Loucy (cell line): ENCODE data around the gene BCAS4.

Experiments
- EZH2phosphoT487 ChIP-seq: fragments of 200-600 bp; IDR thresholded peaks from 2 replicates; pipeline ENCODE4 v1.6.1; 2018; ENCODE audit warnings: antibody characterized with exemption, mild to moderate bottlenecking, moderate library complexity, borderline replicate concordance
- TF ChIP-seq, protein P1 (sequence below): fragments of 200-600 bp; sonication (generic); conservative IDR thresholded peaks from 2 replicates; pipeline ENCODE4 v1.5.1; 2014; ENCODE audit warnings: mild to moderate bottlenecking, antibody characterized with exemption, low read length

DNA sequence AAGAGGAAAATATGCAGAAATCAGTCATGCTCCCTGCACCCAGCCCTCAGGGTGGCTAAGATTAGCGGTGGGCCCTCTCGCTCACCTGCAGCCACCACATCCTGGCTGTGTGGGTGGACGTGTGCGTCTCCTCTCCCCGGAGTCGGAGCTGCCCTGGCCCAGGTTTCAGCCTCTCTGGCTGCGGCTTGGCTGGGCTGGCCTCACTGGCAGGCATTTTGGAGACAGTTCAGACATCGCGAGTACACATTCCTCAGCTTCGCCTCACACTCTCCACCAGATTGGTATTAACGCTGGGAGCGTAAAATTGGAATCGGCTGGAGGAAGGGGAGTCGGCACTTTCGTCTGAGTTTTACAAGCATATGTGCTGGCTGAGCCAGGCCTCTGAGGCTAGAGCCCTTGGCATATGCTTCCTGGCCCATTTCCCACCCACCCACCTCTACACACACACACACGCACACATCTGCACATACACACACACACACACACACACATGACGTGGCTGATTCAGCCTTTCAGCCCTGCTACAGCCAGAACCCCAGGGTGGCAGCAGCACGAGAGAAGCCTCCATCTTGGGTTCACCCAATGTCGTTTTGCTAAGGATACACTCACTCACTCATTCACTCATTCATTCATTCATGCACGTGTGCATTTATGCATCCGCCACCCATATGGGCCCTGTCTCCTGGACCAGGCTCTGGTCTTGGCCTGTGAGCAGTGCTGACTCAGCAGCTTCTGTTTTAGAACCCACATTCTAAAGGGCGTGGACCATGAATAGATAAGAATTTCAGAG, 42.9 kb downstream of the BCAS4 start:
- TF ChIP-seq, protein P1, sequence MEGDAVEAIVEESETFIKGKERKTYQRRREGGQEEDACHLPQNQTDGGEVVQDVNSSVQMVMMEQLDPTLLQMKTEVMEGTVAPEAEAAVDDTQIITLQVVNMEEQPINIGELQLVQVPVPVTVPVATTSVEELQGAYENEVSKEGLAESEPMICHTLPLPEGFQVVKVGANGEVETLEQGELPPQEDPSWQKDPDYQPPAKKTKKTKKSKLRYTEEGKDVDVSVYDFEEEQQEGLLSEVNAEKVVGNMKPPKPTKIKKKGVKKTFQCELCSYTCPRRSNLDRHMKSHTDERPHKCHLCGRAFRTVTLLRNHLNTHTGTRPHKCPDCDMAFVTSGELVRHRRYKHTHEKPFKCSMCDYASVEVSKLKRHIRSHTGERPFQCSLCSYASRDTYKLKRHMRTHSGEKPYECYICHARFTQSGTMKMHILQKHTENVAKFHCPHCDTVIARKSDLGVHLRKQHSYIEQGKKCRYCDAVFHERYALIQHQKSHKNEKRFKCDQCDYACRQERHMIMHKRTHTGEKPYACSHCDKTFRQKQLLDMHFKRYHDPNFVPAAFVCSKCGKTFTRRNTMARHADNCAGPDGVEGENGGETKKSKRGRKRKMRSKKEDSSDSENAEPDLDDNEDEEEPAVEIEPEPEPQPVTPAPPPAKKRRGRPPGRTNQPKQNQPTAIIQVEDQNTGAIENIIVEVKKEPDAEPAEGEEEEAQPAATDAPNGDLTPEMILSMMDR: no peak
- TF ChIP-seq EZH2phosphoT487: no peak
